GM18508 (cell line): ENCODE measurements around the gene RCOR1.
"Not testable (repeated sequence)": the region's sequence is repeated elsewhere in the genome, so short reads cannot be mapped to it uniquely, and the experiment has no call there.

Experiments
- ATAC-seq: cut with Tn5 transposase; IDR thresholded peaks from one replicate; pipeline ENCODE4 v1.9.1; 2021; ENCODE audit warnings: moderate number of reproducible peaks; ENCODE audit not compliant: insufficient read depth, unreplicated experiment

The RCOR1 gene

GRCh38 chr14:102624666-102625065, 32.2 kb downstream of the RCOR1 start:
- ATAC-seq: no peak

DNA sequence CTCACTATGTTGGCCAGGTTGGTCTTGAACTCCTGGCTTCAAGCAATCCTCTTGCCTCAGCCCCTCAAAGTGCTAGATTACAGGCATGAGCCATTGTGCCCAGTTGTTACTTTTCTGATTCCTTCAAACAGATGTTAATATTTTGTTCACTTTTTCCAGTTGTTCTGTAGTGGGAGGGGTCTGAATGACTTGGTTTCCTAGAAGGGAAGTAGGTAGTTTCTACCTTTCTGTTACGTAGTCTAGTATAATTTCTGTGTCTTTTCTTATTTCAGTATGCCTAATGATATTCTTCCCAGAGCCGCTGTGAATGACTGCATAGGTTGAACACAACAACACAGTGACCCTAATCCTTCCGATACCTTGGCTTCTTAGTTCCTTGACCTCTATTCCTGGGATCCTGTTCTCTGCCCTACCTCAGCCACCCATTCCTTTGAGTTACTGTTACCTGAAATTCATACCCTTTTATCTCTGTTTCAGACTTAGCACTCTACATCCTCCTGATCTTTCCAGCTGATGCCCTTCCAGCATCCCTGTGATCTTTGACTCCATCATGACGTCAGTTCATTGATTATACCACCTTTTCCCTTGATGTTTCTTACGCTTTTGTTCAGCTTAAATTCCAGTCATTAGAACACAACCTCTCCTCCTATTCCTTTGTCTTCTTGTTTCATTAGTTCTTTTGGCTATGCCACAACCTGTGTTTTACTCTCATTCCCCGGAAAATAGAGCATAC, 33.3 kb downstream of the RCOR1 start:
- ATAC-seq: no peak

DNA sequence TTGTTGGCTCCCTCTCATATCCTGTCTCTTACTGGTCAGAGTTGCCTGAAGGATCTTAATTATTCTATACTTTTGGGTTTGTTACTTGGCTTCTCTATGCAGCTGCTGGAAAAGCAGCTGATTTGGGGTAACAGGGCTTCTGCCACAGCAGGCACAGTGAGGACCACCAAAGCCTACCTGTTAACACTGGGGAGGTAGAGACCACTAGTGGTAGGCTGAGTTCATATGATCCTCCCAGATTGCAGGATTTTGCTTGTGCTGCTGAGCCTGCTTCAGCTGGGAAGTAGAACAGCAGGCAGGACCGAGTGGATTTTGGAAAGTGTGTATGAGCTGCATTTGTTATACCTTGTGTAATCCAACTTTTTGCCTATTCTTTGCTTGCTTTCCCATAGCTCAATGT, 34.1 kb downstream of the RCOR1 start:
- no peak for ATAC-seq

DNA sequence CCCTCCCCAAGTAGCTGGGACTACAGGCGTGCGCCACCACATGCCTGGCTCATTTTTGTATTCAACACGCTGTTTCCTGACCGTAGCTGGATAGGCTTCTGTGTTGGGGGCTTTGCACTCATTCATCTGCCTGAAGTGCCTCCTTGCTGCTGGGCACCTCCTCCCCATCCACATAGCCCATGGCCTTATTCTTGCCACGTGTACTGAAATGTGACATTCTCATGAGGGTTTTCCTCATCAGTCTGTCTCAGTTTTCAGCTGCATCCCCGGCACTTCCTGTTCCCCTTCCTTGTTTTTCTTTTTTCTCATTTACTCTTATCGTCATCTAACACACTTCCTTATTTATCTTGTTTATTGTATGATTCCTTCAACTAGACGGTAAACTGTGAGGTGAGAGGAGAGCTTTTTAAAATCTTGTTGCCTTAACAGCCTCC, 36.6 kb downstream of the RCOR1 start:
- no peak for ATAC-seq

- no peak for ATAC-seq
Observed at GRCh38 chr14:102629808-102630350, 37.4 kb downstream of the RCOR1 start.

- ATAC-seq: no peak
Observed at GRCh38 chr14:102630405-102630804, 38.0 kb downstream of the RCOR1 start.

DNA sequence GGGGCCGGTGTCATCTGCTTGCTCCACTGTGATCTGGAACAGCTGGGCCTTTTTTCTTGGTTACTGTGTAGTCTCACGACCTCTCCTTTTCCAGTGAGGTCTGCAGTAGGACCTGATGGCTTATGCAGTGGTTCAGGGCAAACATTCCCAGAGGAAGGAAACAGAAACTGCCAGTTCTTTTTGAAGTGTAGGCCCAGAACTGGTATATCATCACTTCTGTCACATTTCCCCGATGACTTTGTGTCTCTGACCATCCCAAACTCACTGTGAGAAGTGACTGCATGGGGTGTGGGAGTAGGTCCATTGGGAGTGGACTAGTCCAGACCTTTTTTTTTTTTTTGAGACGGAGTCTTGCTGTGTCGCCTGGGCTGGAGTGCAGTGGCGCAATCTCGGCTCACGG, 38.4 kb downstream of the RCOR1 start:
- ATAC-seq: no peak

DNA sequence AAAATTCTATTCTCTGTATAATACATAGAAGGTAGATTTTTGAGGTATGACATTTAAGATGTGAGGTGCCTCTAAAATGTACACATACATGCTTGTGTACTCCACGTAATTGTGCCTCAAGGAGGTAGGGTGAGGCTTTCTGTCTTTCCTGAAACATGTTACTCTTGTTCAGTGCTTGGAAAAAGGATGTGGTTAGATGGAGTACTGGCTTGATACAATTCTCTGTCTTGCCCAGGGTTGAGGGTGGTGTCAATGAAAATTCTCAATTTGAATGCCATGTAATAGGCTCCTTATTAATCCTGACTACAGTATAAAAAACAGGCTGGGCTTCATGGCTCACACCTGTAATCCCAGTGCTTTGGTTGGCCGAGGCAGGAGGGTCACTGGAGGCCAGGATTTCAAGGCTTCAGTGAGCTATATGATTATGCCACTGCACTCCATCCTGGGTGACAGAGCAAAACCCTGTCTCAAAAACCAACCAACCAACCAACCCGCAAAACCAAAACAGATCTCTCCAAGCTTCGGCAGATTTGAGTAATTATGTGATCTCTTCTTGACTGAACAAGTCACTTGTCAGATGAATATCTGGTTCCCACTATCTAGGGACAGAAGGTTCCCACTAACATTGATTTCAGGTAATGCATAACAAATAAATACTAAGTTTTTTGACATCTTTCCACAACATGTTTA, 41.6 kb downstream of the RCOR1 start:
- ATAC-seq: no peak

GRCh38 chr14:102639611-102640010, 47.2 kb downstream of the RCOR1 start:
- ATAC-seq: not testable (repeated sequence)

DNA sequence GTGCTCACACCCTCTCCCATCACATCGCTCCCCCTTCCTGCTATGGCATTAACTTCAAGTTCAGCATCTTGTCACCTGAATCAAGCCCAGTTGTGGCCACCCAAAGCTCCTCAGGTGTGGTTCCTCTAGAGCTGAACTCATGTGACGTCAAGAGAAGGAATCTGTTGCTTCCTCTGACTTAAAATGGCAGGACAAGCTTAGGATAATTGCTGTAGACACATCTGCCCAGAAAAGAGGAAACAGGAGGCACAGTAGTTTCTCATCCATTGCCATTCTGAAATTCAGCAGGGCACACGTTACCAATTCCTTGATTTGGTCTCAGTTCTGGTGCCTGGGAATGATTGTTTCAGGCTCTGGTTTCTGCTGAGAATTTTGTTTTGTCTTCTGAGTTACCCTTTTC, 52.1 kb downstream of the RCOR1 start:
- no peak for ATAC-seq

- ATAC-seq: no peak
Observed at GRCh38 chr14:102645746-102646440, 53.4 kb downstream of the RCOR1 start.

DNA sequence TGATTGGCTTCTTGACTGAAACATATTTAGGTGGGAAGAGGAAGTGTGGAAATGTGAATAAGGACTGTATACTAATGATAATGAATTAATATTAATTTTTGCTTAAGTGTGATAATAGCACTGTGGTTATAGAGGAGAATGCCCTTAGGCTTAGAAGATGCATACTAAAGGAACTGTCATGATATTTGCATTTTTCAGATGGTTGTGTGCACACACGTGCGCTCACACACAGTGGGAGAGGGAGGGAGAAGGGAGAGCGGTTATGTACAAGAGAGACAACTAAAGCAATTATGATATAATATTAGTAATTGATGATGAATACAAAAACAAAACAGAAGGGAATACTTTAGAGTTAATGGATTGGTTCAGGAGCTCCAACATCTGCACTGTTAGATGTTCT, 54.2 kb downstream of the RCOR1 start:
- no peak for ATAC-seq

- ATAC-seq: no peak
Observed at GRCh38 chr14:102652194-102652593, 59.7 kb downstream of the RCOR1 start.

GRCh38 chr14:102654298-102654697, 61.8 kb downstream of the RCOR1 start:
- no peak for ATAC-seq

DNA sequence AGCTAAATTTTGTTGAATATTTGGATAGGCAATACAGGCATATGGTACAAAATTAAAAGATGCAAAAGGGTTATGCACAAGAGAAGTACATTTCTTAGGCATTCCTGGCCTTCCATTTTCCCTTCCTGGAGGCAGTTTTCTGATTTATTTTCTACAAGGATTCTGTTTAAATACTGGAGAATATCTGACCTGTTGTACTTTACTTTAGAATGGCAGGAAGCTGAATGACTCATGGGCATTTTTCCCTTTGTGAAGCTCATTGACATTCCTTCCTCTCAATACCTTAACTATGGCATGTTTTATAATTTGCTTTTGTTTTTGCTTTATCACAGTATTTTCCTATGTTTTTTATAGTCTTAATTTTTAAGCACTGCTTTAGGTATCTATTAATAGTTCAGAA, 62.7 kb downstream of the RCOR1 start:
- ATAC-seq: no peak

- no peak for ATAC-seq
Observed at GRCh38 chr14:102659797-102660196, 67.3 kb downstream of the RCOR1 start.

GRCh38 chr14:102661614-102662013, 69.2 kb downstream of the RCOR1 start:
- ATAC-seq: no peak

DNA sequence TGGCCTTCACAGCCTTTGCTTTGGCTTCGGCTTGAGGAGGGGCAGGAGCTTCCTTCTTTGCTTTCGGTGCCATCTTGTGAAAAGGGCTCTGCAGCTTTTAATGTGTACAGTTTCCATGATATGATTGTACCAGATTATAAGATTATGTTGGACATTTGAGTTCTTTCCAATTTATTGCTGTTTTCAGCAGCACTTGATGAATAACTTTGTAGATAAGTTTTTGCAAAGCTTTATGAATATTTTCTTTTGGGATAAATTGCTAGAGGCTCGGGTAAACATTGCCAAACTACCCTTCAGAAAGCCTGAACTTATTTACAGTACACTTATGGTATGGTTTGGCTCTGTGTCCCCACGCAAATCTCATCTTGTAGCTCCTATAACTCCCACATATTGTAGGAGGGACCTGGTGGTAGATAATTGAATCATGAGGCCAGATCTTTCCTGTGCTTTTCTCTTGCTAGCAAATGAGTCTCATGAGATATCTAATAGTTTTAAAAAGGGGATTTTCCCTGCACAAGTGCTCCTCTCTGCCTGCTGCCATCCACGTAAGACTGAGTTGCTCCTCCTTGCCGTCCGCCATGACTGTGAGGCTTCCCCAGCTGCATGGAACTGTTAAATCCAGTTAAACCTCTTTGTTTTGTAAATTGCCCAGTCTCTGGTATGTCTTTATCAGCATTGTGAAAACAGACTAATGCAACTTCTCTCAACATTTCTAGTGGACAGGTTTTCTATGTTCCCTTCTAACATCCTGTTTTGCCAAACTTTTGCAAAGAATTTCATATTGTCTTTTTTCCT, 70.4 kb downstream of the RCOR1 start:
- no peak for ATAC-seq

DNA sequence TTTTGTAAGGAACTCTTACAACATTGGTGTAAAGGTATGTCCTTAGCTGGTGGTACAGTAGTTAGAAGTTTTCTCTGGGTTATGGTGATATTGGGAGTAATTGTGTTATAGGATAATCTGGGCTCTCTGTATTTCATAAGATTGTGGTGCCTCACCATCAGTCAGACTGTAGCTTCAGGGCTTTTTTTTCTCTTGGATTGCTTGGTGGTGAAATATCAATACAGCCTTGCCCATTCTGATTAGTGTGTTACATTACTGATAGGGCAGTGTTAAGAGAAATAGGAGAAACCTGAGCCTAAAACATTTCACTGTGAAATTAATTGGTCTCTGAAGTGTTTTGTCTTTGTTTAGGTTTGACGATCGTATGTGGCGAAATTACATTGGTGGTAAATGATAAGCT, 71.0 kb downstream of the RCOR1 start:
- no peak for ATAC-seq

DNA sequence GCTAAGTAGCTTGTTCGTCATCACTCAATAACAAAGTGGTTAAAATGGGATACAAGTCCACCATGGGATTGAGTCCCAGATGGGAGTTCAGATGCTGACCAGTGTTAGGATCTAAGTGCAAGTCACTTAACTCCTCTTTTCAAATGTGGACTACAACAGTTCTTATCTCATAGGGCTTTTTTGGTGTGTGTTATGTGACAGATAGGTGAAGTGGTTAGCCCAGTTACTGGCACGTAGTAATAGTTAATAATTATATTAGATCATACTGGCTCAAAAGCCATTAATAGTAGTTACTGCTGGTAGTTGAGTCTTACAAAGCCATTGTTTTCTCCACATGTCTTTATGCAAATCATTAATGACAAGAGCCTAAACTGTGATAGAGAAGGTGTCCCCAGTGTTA, 73.2 kb downstream of the RCOR1 start:
- ATAC-seq: no peak
